GM12801 (cell line): Measurements from ENCODE around the gene PTPRM.

Source experiments
- CTCF ChIP-seq: IDR thresholded peaks from one replicate; pipeline ENCODE4 v1.5.1; 2011; ENCODE audit warnings: control low read depth; ENCODE audit not compliant: insufficient read length; ENCODE audit errors: extremely low read depth

Gene PTPRM

GRCh38 chr18:7904529-7904928 lies 337.4 kb downstream of the PTPRM start:
- no peak for TF ChIP-seq CTCF

DNA sequence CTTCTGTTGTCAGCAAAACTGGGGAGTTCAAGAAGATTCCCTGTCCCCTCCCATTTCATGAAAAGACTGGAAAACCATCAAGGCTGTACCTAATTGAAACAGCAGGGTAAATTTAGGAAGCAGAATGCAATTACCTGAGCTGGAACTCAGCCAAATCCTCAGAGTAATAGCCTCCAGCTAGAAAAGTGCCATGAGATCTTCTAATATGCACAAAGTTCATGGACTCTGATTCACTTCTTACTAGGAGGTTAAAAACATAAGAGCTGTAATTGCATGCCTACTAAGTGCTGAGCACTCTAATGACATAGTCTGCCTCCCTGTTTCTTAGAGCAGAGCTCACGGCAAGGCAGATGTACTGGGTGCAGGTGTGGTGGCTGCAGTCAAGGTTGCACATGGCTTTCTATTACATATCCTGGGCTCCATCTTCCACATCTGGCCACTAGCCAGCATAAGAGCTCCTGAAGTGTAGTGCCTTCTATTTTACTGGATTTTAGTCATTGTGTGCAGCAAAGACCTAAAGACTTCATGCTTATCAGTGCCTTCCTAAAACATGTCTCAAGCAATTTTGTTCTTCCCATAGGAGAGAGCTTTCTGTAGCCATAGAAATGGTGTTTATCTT lies 341.7 kb downstream of the PTPRM start:
- TF ChIP-seq CTCF, result no peak

DNA sequence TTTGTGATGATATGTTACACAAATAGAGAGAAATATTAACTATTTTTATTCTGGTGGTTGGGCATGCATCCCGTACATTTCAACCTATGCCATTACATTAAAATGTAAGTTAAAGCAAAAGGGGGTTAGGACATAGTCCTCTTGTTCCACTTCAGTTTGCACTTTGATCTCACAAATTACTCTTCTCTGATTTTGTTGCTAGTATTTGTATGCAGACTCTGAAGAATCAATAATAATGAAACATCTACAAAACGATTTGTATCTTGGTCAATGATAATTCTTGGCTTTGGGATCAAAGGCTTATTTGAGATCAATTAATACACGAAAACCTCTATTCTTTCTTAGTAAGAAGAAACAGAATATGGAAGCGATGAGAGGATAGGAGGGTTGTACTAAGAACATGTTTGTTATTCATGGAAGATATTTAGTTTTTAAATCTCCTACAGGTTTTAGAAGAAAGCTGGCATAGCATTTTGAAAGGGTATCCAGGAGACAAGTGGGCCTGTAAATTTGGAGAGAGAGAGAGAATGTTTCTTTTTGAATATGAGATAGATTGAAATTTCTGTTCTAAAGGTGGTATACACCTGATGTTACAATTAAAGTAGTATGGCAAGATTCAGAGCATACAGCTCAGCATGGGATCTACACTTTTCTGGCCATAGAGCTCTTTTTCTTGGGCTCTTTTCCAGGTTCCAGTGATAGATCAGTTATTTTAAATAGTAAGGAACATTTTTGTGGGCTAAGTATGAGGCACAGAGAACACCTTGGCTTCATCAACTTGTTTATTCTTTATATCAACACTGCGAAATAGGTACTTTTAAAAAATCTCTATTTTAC lies 347.9 kb downstream of the PTPRM start:
- no peak for TF ChIP-seq CTCF

GRCh38 chr18:7918701-7919100 lies 351.6 kb downstream of the PTPRM start:
- TF ChIP-seq CTCF, result no peak

GRCh38 chr18:7919565-7919964 lies 352.4 kb downstream of the PTPRM start:
- no peak for TF ChIP-seq CTCF

GRCh38 chr18:7921938-7922587 lies 354.9 kb downstream of the PTPRM start:
- TF ChIP-seq CTCF, result no peak

- TF ChIP-seq CTCF, result no peak
These were observed 356.0 kb downstream of the PTPRM start for GRCh38 chr18:7923105-7923504.
